Nephron (organoid): ENCODE measurements around the gene ABCC6.

ENCODE experiments used
- H3K27ac Mint-ChIP-seq, 3 experiments: 2 replicates each; pipeline ENCODE4 v1.8.0; 2020; ENCODE audit warnings: mixed read lengths in 3 of 3, mild to moderate bottlenecking in 2 of 3, moderate library complexity in 1 of 3
- H3K27me3 Mint-ChIP-seq: 2 replicates; pipeline ENCODE4 v1.8.0; 2021; ENCODE audit warnings: low read depth, mild to moderate bottlenecking, moderate library complexity, mixed read lengths
- H3K36me3 Mint-ChIP-seq: 2 replicates; pipeline ENCODE4 v1.8.0; 2020; ENCODE audit warnings: low read depth, mixed read lengths
- H3K4me1 Mint-ChIP-seq: 2 replicates; pipeline ENCODE4 v1.8.0; 2020; ENCODE audit warnings: mixed read lengths
- H3K4me3 Mint-ChIP-seq, 3 experiments: 2 replicates each; pipeline ENCODE4 v1.8.0; 2020; ENCODE audit warnings: mild to moderate bottlenecking in 3 of 3, mixed read lengths in 3 of 3, moderate library complexity in 2 of 3
- H3K9me3 Mint-ChIP-seq: 2 replicates; pipeline ENCODE4 v1.8.0; 2020; ENCODE audit warnings: mixed read lengths
- TF ChIP-seq, protein P1 (sequence below), 3 experiments: fragments of 200-600 bp; sonication (generic); IDR thresholded peaks; one replicate each; pipeline ENCODE4 v1.5.0; 2021; ENCODE audit warnings: antibody characterized with exemption in 3 of 3; ENCODE audit not compliant: unreplicated experiment in 3 of 3

ABCC6 gene

DNA sequence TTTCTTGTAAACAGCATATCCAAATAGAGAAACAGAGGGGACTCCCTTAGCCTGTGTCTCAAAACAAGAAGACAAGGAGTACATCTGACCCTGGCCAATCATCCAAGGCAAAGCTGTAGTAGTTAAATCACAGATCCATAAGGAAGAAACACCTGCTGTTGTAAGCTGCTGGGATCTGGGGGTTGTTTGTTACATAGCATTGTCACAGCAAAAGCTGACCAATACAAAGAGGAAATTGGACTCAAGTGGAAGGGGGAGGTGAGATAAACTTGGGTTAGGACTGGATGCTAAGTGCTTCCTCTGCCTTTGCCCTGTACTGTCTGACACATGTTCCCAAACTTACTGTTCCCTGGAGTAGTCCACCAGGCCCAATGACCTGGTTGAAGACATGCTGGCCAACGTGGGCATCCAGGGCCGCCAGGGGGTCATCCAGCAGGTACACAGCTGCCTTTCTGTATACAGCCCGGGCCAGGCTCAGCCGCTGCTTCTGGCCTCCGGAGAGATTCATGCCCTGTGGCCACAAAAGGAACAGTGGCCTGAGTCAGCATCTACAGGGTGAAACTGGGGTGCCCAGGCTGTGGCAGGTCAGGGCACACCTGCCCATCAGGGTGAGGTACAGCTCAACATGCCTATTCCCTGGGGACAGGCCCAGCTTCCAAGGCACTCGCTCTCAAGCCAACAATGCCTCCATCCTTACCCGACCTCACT lies 44.7 kb downstream of the ABCC6 start:
- Mint-ChIP-seq H3K4me1 (no peaks in the 10 kb centered on the region), H3K27me3 (peaks cover 7% of the 10 kb centered on the region), H3K36me3 (peaks cover 35% of the 10 kb centered on the region), H3K4me3 (no peak overlapping the region), H3K27ac (no peak overlapping the region), H3K9me3 (peaks cover 7% of the 10 kb centered on the region)
- TF ChIP-seq, protein P1, sequence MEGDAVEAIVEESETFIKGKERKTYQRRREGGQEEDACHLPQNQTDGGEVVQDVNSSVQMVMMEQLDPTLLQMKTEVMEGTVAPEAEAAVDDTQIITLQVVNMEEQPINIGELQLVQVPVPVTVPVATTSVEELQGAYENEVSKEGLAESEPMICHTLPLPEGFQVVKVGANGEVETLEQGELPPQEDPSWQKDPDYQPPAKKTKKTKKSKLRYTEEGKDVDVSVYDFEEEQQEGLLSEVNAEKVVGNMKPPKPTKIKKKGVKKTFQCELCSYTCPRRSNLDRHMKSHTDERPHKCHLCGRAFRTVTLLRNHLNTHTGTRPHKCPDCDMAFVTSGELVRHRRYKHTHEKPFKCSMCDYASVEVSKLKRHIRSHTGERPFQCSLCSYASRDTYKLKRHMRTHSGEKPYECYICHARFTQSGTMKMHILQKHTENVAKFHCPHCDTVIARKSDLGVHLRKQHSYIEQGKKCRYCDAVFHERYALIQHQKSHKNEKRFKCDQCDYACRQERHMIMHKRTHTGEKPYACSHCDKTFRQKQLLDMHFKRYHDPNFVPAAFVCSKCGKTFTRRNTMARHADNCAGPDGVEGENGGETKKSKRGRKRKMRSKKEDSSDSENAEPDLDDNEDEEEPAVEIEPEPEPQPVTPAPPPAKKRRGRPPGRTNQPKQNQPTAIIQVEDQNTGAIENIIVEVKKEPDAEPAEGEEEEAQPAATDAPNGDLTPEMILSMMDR (IDR thresholded peaks at IDR 0.05; ENCODE audit: unreplicated experiment in 3 of 3) = no peak

DNA sequence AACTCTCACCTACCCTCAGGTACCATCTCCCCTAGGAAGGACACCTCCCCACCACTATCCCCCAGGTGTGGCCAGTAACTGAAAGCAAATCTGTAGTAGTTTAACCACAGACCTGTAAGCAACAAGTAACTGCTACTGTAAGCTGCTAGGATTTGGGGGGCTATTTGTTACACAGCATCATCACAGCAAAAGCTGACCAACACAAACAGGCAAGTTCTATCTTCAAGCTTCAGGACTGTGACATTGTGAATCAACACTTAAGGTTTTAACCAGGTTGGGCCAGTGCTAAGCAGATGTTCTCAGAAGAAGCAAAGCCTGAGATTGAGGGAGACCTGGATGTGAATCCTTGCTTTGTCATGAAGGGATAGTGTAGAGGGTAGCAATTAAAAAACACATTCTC lies 47.0 kb downstream of the ABCC6 start:
- H3K9me3 Mint-ChIP-seq = peaks cover 7% of the 10 kb centered on the region
- H3K27ac Mint-ChIP-seq = no peak overlapping the region
- H3K36me3 Mint-ChIP-seq = peaks cover 35% of the 10 kb centered on the region
- TF ChIP-seq, protein P1 (IDR thresholded peaks at IDR 0.05; ENCODE audit: unreplicated experiment in 3 of 3) = no peak
- H3K4me3 Mint-ChIP-seq = no peak overlapping the region
- peaks cover 4% of the 10 kb centered on the region for H3K27me3 Mint-ChIP-seq
- H3K4me1 Mint-ChIP-seq = no peaks in the 10 kb centered on the region

DNA sequence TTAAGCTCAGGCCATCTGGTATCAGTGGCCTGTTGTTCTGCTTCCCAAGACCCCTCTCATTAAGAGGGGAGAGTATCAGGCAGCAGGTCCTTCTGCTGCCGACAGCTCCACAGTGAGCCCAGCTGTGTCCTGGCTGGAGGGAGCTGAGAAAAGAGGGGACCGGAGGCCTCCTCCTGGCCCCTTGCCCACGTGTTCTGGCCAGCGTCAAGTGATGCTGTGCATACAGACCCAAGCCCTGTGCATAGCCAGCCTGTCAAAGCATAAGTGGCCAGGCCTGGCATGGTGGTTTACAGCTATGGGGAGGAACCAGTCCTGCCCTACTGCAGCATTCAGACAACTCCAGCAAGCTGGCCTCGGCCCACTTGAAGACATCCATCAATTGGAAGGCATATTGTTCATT lies 48.0 kb downstream of the ABCC6 start:
- TF ChIP-seq, protein P1 (IDR thresholded peaks at IDR 0.05; ENCODE audit: unreplicated experiment in 3 of 3) = no peak
- H3K27ac Mint-ChIP-seq = peak overlapping the region in 1 of 3 experiments; percentile 43
- no peak overlapping the region for H3K4me3 Mint-ChIP-seq
- H3K9me3 Mint-ChIP-seq = peaks cover 7% of the 10 kb centered on the region
- no peaks in the 10 kb centered on the region for H3K4me1 Mint-ChIP-seq
- H3K36me3 Mint-ChIP-seq = peaks cover 31% of the 10 kb centered on the region
- H3K27me3 Mint-ChIP-seq = peaks cover 4% of the 10 kb centered on the region

DNA sequence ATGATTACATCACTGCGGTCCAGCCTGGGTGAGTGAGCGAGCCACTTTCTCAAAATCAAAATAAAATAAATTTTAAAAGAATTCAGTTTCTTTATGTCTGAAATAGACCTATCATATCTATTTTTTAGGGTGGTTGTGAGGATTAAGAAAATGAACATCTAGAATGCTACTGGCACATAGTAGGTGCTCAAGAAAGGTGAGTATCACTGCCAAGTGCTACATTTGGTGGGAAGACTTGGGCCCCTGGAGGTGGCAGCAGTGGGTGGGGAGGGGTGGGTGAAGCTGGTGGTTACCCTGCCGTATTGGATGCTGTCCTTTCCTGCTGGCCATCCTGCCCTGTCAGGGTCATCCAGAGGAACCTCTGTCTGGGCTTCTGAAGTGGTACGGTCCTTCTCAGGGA lies 50.3 kb downstream of the ABCC6 start:
- no peak overlapping the region for H3K4me3 Mint-ChIP-seq
- peaks cover 18% of the 10 kb centered on the region for H3K36me3 Mint-ChIP-seq
- no peak overlapping the region for H3K27ac Mint-ChIP-seq
- no peaks in the 10 kb centered on the region for H3K4me1 Mint-ChIP-seq
- peaks cover 3% of the 10 kb centered on the region for H3K9me3 Mint-ChIP-seq
- TF ChIP-seq, protein P1 (IDR thresholded peaks at IDR 0.05; ENCODE audit: unreplicated experiment in 3 of 3) = no peak
- peaks cover 4% of the 10 kb centered on the region for H3K27me3 Mint-ChIP-seq

- no peak overlapping the region for H3K4me3 Mint-ChIP-seq
- H3K27me3 Mint-ChIP-seq = no peaks in the 10 kb centered on the region
- H3K9me3 Mint-ChIP-seq = no peaks in the 10 kb centered on the region
- H3K27ac Mint-ChIP-seq = no peak overlapping the region
- no peaks in the 10 kb centered on the region for H3K4me1 Mint-ChIP-seq
- TF ChIP-seq, protein P1 (IDR thresholded peaks at IDR 0.05; ENCODE audit: unreplicated experiment in 3 of 3) = no peak
- peaks cover 13% of the 10 kb centered on the region for H3K36me3 Mint-ChIP-seq
Measured at GRCh38 chr16:16171332-16171919, 51.9 kb downstream of the ABCC6 start.

- no peak overlapping the region for H3K4me3 Mint-ChIP-seq
- H3K36me3 Mint-ChIP-seq = peaks cover 5% of the 10 kb centered on the region
- H3K27me3 Mint-ChIP-seq = no peaks in the 10 kb centered on the region
- no peaks in the 10 kb centered on the region for H3K4me1 Mint-ChIP-seq
- TF ChIP-seq, protein P1 (IDR thresholded peaks at IDR 0.05; ENCODE audit: unreplicated experiment in 3 of 3) = no peak
- no peak overlapping the region for H3K27ac Mint-ChIP-seq
- H3K9me3 Mint-ChIP-seq = no peaks in the 10 kb centered on the region
Measured at GRCh38 chr16:16169615-16170014, 53.7 kb downstream of the ABCC6 start.
